HCT116 (cell line): ENCODE data around the gene FAM240B. TPM values are rescaled to one million over a fixed set of nuclear protein-coding genes. Genes with fewer than 3 reads are reported as not detected.

ENCODE experiments used
- ATAC-seq: fragments of 200-7000 bp; cut with Tn5 transposase; 2 replicates; pipeline ENCODE4 v1.9.1; 2020; ENCODE audit warnings: mild to moderate bottlenecking, moderate library complexity
- BruUV-seq: library from RNA; stranded (reverse); fragments of 400-500 nt; replicated peaks from 2 replicates; lab custom pipeline; 2021; lab: Mats Ljungman, UMichigan
- CTCF ChIA-PET: fragments of 300-600 bp; sonication (Branson Sonifier 250); formaldehyde crosslinking; loops from one replicate; lab custom pipeline; 2021; ENCODE audit warnings: antibody characterized with exemption; lab: Charles Lee
- POLR2A ChIA-PET: fragments of 300-600, 350-600 bp; sonication (Branson Sonifier 250); formaldehyde crosslinking; loops from one replicate; lab custom pipeline; 2021; ENCODE audit warnings: antibody characterized with exemption; lab: Charles Lee
- RAD21 ChIA-PET, 2 experiments: fragments of 300-600 bp; sonication (Branson Sonifier 250); formaldehyde crosslinking; loops; one replicate each; lab custom pipeline; 2023; ENCODE audit warnings: low total read pairs in 2 of 2; ENCODE audit not compliant: uncharacterized antibody in 2 of 2, unreplicated experiment in 2 of 2, low non-redundant PET in 1 of 2; lab: Charles Lee
- DNase-seq: peaks from one replicate; pipeline ENCODE4 v3.0.0-alpha.2; 2010; ENCODE audit warnings: low read depth, low spot score
- H2AFZ ChIP-seq: fragments of 200-600 bp; shearing (Covaris generic), sonication (generic); 2 replicates; pipeline ENCODE4 v1.6.1; 2017; ENCODE audit warnings: low read depth, mixed run types, mixed read lengths, antibody characterized with exemption, low read length; ENCODE audit not compliant: poor library complexity, severe bottlenecking
- H3K27ac ChIP-seq: 2 replicates; pipeline ENCODE4 v1.5.1; 2012; ENCODE audit warnings: low read depth, low read length
- H3K27me3 ChIP-seq: fragments of 200-600 bp; sonication (generic); 2 replicates; pipeline ENCODE4 v1.6.1; 2016; ENCODE audit warnings: mixed run types, low read length, mixed read lengths; ENCODE audit not compliant: insufficient read depth
- H3K36me3 ChIP-seq, 2 experiments: fragments of 200-500 bp in 1 of 2; fragments of 200-600 bp in 1 of 2; sonication (Bioruptor generic) in 1 of 2; sonication (generic) in 1 of 2; 2 replicates each; pipeline versions ENCODE4 v1.5.1 to v1.6.1; 2014 to 2016; ENCODE audit warnings: low read length in 2 of 2, inconsistent platforms in 1 of 2, mixed read lengths in 1 of 2, mixed run types in 1 of 2; ENCODE audit not compliant: insufficient read depth in 2 of 2, control insufficient read depth in 1 of 2
- H3K4me1 ChIP-seq, 2 experiments: fragments of 200-600 bp in 1 of 2; sonication (generic) in 1 of 2; 2 replicates each; pipeline versions ENCODE4 v1.5.1 to v1.6.1; 2012 to 2017; ENCODE audit warnings: low read length in 2 of 2, inconsistent platforms in 1 of 2, mild to moderate bottlenecking in 1 of 2, mixed read lengths in 1 of 2, mixed run types in 1 of 2, moderate library complexity in 1 of 2; ENCODE audit not compliant: insufficient read depth in 2 of 2, control insufficient read depth in 1 of 2
- H3K4me2 ChIP-seq: fragments of 200-600 bp; sonication (generic); 2 replicates; pipeline ENCODE4 v1.6.1; 2017; ENCODE audit warnings: mixed run types, low read length, mixed read lengths
- H3K4me3 ChIP-seq, 2 experiments: fragments of 200-600 bp in 1 of 2; sonication (generic) in 1 of 2; replicated peaks in 1 of 2; 2 replicates each; pipeline ENCODE4 v1.5.1; 2011 to 2016; ENCODE audit warnings: low read length in 2 of 2, control low read depth in 1 of 2, low read depth in 1 of 2, mild to moderate bottlenecking in 1 of 2, mixed read lengths in 1 of 2, mixed run types in 1 of 2
- H3K79me2 ChIP-seq: fragments of 200-600 bp; sonication (generic); 2 replicates; pipeline ENCODE4 v1.6.1; 2017; ENCODE audit warnings: mild to moderate bottlenecking, mixed run types, low read length, moderate library complexity, mixed read lengths; ENCODE audit not compliant: insufficient read depth
- H3K9ac ChIP-seq: fragments of 200-600 bp; sonication (generic); 2 replicates; pipeline ENCODE4 v1.6.1; 2016; ENCODE audit warnings: low read length, mixed read lengths
- H3K9me2 ChIP-seq: fragments of 200-600 bp; sonication (generic), shearing (Covaris generic); 2 replicates; pipeline ENCODE4 v1.6.1; 2017; ENCODE audit warnings: mixed run types, mild to moderate bottlenecking, moderate library complexity; ENCODE audit not compliant: insufficient read depth
- H3K9me3 ChIP-seq, 2 experiments: fragments of 200-500 bp in 1 of 2; fragments of 200-600 bp in 1 of 2; sonication (Bioruptor generic) in 1 of 2; sonication (generic) in 1 of 2; 2 replicates each; pipeline ENCODE4 v1.6.1; 2014 to 2017; ENCODE audit warnings: low read length in 2 of 2, mixed read lengths in 2 of 2, inconsistent platforms in 1 of 2, low read depth in 1 of 2, mild to moderate bottlenecking in 1 of 2, mixed run types in 1 of 2, moderate library complexity in 1 of 2; ENCODE audit not compliant: control insufficient read depth in 1 of 2, insufficient read depth in 1 of 2
- H4K20me1 ChIP-seq: fragments of 200-600 bp; sonication (generic), shearing (Covaris generic); 2 replicates; pipeline ENCODE4 v1.6.1; 2017; ENCODE audit warnings: mixed run types, mild to moderate bottlenecking, moderate library complexity; ENCODE audit not compliant: insufficient read depth
- ATF3 ChIP-seq: IDR thresholded peaks from 2 replicates; pipeline ENCODE4 v1.6.1; 2012
- CBX3 ChIP-seq: IDR thresholded peaks from 2 replicates; pipeline ENCODE4 v1.6.1; 2012; ENCODE audit warnings: low read depth
- ELF1 ChIP-seq: IDR thresholded peaks from 2 replicates; pipeline ENCODE4 v1.6.1; 2012; ENCODE audit warnings: low read depth, borderline replicate concordance
- RAD21 ChIP-seq: IDR thresholded peaks from 2 replicates; pipeline ENCODE4 v1.6.1; 2012; ENCODE audit warnings: low read depth, mild to moderate bottlenecking
- REST ChIP-seq: IDR thresholded peaks from 2 replicates; pipeline ENCODE4 v1.6.1; 2012; ENCODE audit warnings: low read depth
- SIN3A ChIP-seq: IDR thresholded peaks from 2 replicates; pipeline ENCODE4 v1.6.1; 2012; ENCODE audit warnings: low read depth
- SP1 ChIP-seq: IDR thresholded peaks from 2 replicates; pipeline ENCODE4 v1.6.1; 2012; ENCODE audit warnings: low read depth
- TCF7L2 ChIP-seq: IDR thresholded peaks from 2 replicates; pipeline ENCODE4 v1.7.0; 2011; ENCODE audit warnings: borderline replicate concordance, inconsistent platforms; ENCODE audit not compliant: insufficient read depth, insufficient read length; ENCODE audit errors: extremely low read depth
- ZBTB33 ChIP-seq: IDR thresholded peaks from 2 replicates; pipeline ENCODE4 v1.6.1; 2011; ENCODE audit warnings: mild to moderate bottlenecking, low read length, moderate library complexity; ENCODE audit not compliant: insufficient replicate concordance; ENCODE audit errors: extremely low read depth
- ZFX ChIP-seq: fragments of 450-650 bp; IDR thresholded peaks from 2 replicates; pipeline ENCODE4 v1.6.1; 2017
- intact Hi-C: fragments of 100-400 bp; cut with micrococcal nuclease; formaldehyde crosslinking; loops from 2 replicates; pipeline ENCODE4 v1.10.0; 2022
- total RNA-seq: library from RNA; stranded (reverse); gene quantifications from one replicate; pipeline ENCODE4 v1.2.1, GENCODE V29; 2021; ENCODE audit not compliant: unreplicated experiment

FAM240B gene
- total RNA-seq, 1 experiment from 2014 or later = not detected

GRCh38 chr9:38761339-38761738 lies 41.4 kb upstream of the FAM240B start:
- CTCF ChIA-PET = no interaction called here
- Histone ChIP-seq H3K4me3 (no peak overlapping the region), H3K4me2 (no peak overlapping the region), H3K9me2 (no peaks in the 10 kb centered on the region), H3K27me3 (no peaks in the 10 kb centered on the region), H3K36me3 (no peaks in the 10 kb centered on the region), H2AFZ (no peak overlapping the region), H4K20me1 (no peaks in the 10 kb centered on the region), H3K9me3 (no peaks in the 10 kb centered on the region), H3K9ac (no peak overlapping the region), H3K4me1 (no peaks in the 10 kb centered on the region), H3K79me2 (no peaks in the 10 kb centered on the region), H3K27ac (no peak overlapping the region)
- ATAC-seq (no peak), DNase-seq (no peak)
- RAD21 ChIA-PET = no interaction called here
- intact Hi-C loops = no loop called here
- TF ChIP-seq ATF3 (no peak), ZFX (no peak), ZBTB33 (no peak), SP1 (no peak), TCF7L2 (no peak), SIN3A (no peak), REST (no peak), RAD21 (no peak), ELF1 (no peak), CBX3 (no peak)
- POLR2A ChIA-PET = no interaction called here
- BruUV-seq = no TSS peak
